GM18507 (cell line): ENCODE results near the gene CETN2.

Experiments used
- DNase-seq: peaks from one replicate; pipeline ENCODE4 v3.0.0; 2011; ENCODE audit warnings: low read depth; ENCODE audit not compliant: insufficient read length; ENCODE audit errors: extremely low spot score
- FAIRE-seq: peaks from 2 replicates; lab custom pipeline; 2011; peaks lifted over from hg19 to GRCh38; lab: Jason Lieb, UNC

CETN2 gene

GRCh38 chrX:152830312-152831305 lies at the start of gene CETN2, which contains the start of gene NSDHL:
Gene CETN2 (minus strand): TSS chrX:152830757. CDS start chrX:152830710, 47 bp downstream.
Gene NSDHL (plus strand): TSS chrX:152831063. CDS start chrX:152846325, 15,262 bp downstream.
- peak; percentile 85 for DNase-seq
- peak; percentile 96 for FAIRE-seq

- DNase-seq (no peak), FAIRE-seq (no peak)
Measured at GRCh38 chrX:152878976-152879755, 48.6 kb upstream of the CETN2 start.

- DNase-seq: no peak
Measured at GRCh38 chrX:152876931-152877840, 46.6 kb upstream of the CETN2 start.

GRCh38 chrX:152873361-152873760 lies 42.8 kb upstream of the CETN2 start:
- FAIRE-seq (no peak), DNase-seq (no peak)

More at GRCh38 chrX:152876931-152877840, 46.6 kb upstream of the CETN2 start:
- no peak for FAIRE-seq

GRCh38 chrX:152872522-152872921 lies 42.0 kb upstream of the CETN2 start:
- FAIRE-seq (peak; percentile 18), DNase-seq (no peak)

- DNase-seq (no peak), FAIRE-seq (no peak)
Measured at GRCh38 chrX:152871260-152871659, 40.7 kb upstream of the CETN2 start.

GRCh38 chrX:152869972-152870371 lies 39.4 kb upstream of the CETN2 start:
- DNase-seq (no peak), FAIRE-seq (no peak)

- no peak for DNase-seq
- no peak for FAIRE-seq
Measured at GRCh38 chrX:152866386-152866785, 35.8 kb upstream of the CETN2 start.

- FAIRE-seq (no peak), DNase-seq (no peak)
Measured at GRCh38 chrX:152865232-152865920, 34.8 kb upstream of the CETN2 start.

GRCh38 chrX:152861826-152862225 lies 31.3 kb upstream of the CETN2 start:
- FAIRE-seq (no peak), DNase-seq (no peak)

GRCh38 chrX:152861116-152861515 lies 30.6 kb upstream of the CETN2 start:
- DNase-seq: no peak
- FAIRE-seq: no peak

GRCh38 chrX:152853986-152854385 lies 23.4 kb upstream of the CETN2 start:
- DNase-seq (no peak), FAIRE-seq (no peak)

- FAIRE-seq (no peak), DNase-seq (no peak)
Measured at GRCh38 chrX:152850465-152850864, 19.9 kb upstream of the CETN2 start.

GRCh38 chrX:152847281-152847680 lies 16.7 kb upstream of the CETN2 start:
- no peak for DNase-seq
- no peak for FAIRE-seq

GRCh38 chrX:152845618-152846240 lies 15.2 kb upstream of the CETN2 start:
- no peak for DNase-seq
- FAIRE-seq: no peak

GRCh38 chrX:152844256-152844655 lies 13.7 kb upstream of the CETN2 start:
- no peak for FAIRE-seq
- DNase-seq: no peak

- no peak for DNase-seq
- FAIRE-seq: no peak
Measured at GRCh38 chrX:152843852-152844251, 13.3 kb upstream of the CETN2 start.

GRCh38 chrX:152842772-152843338 lies 12.3 kb upstream of the CETN2 start:
- FAIRE-seq (no peak), DNase-seq (no peak)
